Measurements from ENCODE around the gene ZCCHC24. TPM values are rescaled to one million over a fixed set of nuclear protein-coding genes. Genes with fewer than 3 reads are reported as not detected.

The ZCCHC24 gene
- total and polyA plus RNA-seq, 10 donors: 4.9 to 34.1 (median 23.7) TPM

DNA sequence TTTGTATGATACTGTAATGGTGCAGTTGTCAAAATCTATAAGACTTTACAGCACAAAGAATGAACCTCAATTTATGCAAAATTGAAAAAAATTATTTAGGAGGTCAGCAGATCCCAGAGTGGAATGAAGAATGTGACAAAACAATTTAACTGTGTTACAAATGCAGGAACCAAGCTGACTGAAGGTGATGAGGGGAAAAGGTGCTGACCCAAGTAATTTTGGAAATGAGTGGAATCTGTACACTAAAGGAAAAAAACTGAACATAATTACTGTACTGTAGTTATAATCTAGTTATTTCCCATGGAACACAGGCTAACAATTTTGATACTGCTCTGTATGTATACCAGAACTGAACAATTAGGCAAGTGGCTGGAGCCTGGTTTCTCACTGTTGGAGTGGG lies 31.2 kb upstream of the ZCCHC24 start:
- no peak overlapping the region for H3K4me3 ChIP-seq
- peaks cover 0 to 6% (median 0%) of the 10 kb centered on the region in 7 donors for H3K27me3 ChIP-seq (replicated peaks in 1 of 7)
- TF ChIP-seq POLR2A (IDR thresholded peaks at IDR 0.05) (no peak), POLR2AphosphoS5 (IDR thresholded peaks at IDR 0.05) (no peak), CTCF (IDR thresholded peaks at IDR 0.05 in 8 of 11, conservative IDR thresholded peaks at IDR 0.05 in 3 of 11) (no peak)
- DNase-seq: no peak
- H3K36me3 ChIP-seq: no peaks in the 10 kb centered on the region
- no peak overlapping the region for H3K27ac ChIP-seq
- intact Hi-C loops (cut with DNase I; ENCODE audit: low total_unique reads): no loop called here
- H3K9me3 ChIP-seq: no peaks in the 10 kb centered on the region
- peaks cover 0 to 8% (median 0%) of the 10 kb centered on the region in 6 donors for H3K4me1 ChIP-seq

DNA sequence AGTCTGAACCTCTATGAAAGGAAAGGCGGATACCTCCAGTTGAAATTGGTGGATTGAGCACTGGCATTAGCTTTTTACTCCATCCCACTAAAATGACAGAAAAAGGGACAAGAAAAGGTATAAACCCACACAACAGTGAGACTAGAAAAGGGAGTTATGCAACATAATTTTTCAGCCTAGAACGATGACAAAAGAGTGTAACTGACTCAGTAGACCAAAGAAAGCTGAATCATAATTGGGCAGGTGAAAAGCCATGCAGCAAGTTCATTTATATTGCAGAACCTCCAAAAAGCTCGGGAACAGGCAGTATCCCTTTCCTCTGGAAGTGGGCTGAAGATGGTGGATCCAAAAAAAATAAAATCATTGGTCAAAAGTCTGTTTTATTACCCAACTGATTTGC lies 30.5 kb upstream of the ZCCHC24 start:
- 56 to 87% (median 70%) methylated on average over 3 of the region's 3 CpGs for WGBS, 5 donors
- no peak for DNase-seq
- TF ChIP-seq POLR2AphosphoS5 (IDR thresholded peaks at IDR 0.05): no peak
- TF ChIP-seq CTCF (IDR thresholded peaks at IDR 0.05 in 8 of 11, conservative IDR thresholded peaks at IDR 0.05 in 3 of 11): no peak
- no peak for TF ChIP-seq POLR2A (IDR thresholded peaks at IDR 0.05)
- Histone ChIP-seq H3K27me3 (replicated peaks in 1 of 7) (peaks cover 0 to 6% (median 0%) of the 10 kb centered on the region in 7 donors), H3K27ac (no peak overlapping the region), H3K36me3 (no peaks in the 10 kb centered on the region), H3K4me3 (no peak overlapping the region), H3K9me3 (no peaks in the 10 kb centered on the region), H3K4me1 (peaks cover 0 to 8% (median 0%) of the 10 kb centered on the region in 6 donors)
- intact Hi-C loops (cut with DNase I; ENCODE audit: low total_unique reads): no loop called here

GRCh38 chr10:79475119-79475653 lies 29.8 kb upstream of the ZCCHC24 start:
- WGBS, 5 donors: 80 to 95% (median 84%) methylated on average over 7 of the region's 7 CpGs
- Histone ChIP-seq H3K9me3 (no peaks in the 10 kb centered on the region), H3K27ac (no peak overlapping the region), H3K4me3 (no peak overlapping the region), H3K36me3 (no peaks in the 10 kb centered on the region), H3K4me1 (peaks cover 0 to 8% (median 0%) of the 10 kb centered on the region in 6 donors), H3K27me3 (replicated peaks in 1 of 7) (peaks cover 0 to 6% (median 0%) of the 10 kb centered on the region in 7 donors)
- intact Hi-C loops (cut with DNase I; ENCODE audit: low total_unique reads): no loop called here
- DNase-seq: no peak
- no peak for TF ChIP-seq POLR2AphosphoS5 (IDR thresholded peaks at IDR 0.05)
- no peak for TF ChIP-seq CTCF (IDR thresholded peaks at IDR 0.05 in 8 of 11, conservative IDR thresholded peaks at IDR 0.05 in 3 of 11)
- no peak for TF ChIP-seq POLR2A (IDR thresholded peaks at IDR 0.05)

DNA sequence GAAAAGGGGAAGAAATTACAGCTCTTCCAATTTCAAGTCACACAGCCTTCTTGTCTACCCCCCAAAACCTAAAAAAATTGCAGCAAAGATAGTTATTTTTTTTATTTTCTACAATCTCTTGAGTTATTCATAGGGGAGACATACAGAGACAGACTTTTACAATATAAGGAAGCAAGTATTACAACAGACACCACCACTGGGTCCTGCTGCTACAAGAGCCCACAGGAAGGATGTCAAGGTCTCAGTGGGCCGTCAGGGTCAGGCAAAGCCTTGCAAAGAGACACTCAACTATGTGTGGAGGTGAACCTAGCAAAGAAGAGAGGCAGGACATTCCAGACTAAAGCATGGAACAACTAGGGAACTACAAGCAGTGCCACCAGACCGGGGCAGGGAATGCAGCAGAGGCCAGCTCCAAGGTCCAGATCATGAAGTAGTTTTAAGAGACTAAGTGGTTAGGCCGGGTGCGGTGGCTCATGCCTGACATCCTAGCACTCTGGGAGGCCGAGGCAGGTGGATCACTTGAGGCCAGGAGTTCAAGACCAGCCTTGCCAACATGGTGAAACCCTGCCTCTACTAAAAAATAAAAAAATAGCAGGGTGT lies 28.2 kb upstream of the ZCCHC24 start:
- whole genome bisulfite sequencing, 5 donors: 54 to 69% (median 59%) methylated on average over 5 of the region's 5 CpGs
- no peak overlapping the region for H3K4me3 ChIP-seq
- TF ChIP-seq POLR2AphosphoS5 (IDR thresholded peaks at IDR 0.05) (no peak), CTCF (IDR thresholded peaks at IDR 0.05 in 8 of 11, conservative IDR thresholded peaks at IDR 0.05 in 3 of 11) (no peak), POLR2A (IDR thresholded peaks at IDR 0.05) (no peak)

More for the DNA sequence above, 28.2 kb upstream of the ZCCHC24 start:
- no peak for DNase-seq
- no peaks in the 10 kb centered on the region for H3K36me3 ChIP-seq
- peaks cover 0 to 1% (median 0%) of the 10 kb centered on the region in 7 donors for H3K27me3 ChIP-seq (replicated peaks in 1 of 7)
- H3K27ac ChIP-seq: no peak overlapping the region
- no peaks in the 10 kb centered on the region for H3K9me3 ChIP-seq
- peaks cover 0 to 8% (median 1%) of the 10 kb centered on the region in 6 donors for H3K4me1 ChIP-seq
- intact Hi-C loops (cut with DNase I; ENCODE audit: low total_unique reads): no loop called here
